ENCODE data around the gene AFAP1.

Gene AFAP1

DNA sequence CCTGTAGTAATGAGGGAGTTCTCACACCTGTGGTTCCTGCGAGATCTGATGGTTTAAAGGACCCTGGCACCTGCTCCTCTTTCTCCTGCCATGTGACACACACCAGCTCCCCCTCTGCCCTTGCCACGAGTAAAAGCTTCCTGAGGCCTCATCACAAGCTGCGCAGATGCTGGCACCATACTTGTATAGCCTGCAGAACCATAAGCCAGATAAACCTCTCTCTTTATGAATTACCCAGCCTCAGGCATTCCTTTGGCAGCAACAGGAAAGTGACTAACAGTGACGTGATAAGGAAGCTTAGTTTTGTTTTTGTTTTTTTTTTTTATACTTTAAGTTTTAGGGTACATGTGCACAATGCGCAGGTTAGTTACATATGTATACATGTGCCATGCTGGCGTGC lies 130.9 kb downstream of the AFAP1 start:
- no peak overlapping the region for H2AFZ ChIP-seq (ENCODE audit: low read length)
- H3K36me3 ChIP-seq (ENCODE audit: insufficient read depth, low read length), result no peaks in the 10 kb centered on the region
- no peak overlapping the region for H3K9ac ChIP-seq (ENCODE audit: low read depth, low read length, poor library complexity, severe bottlenecking)
- no peaks in the 10 kb centered on the region for H3K4me1 ChIP-seq (ENCODE audit: insufficient read depth, low read length, poor library complexity, severe bottlenecking)
- no peaks in the 10 kb centered on the region for H3K9me2 ChIP-seq (replicated peaks; ENCODE audit: low read depth, low read length)
- no peak overlapping the region for H3K4me2 ChIP-seq (ENCODE audit: low read depth, low read length, poor library complexity, severe bottlenecking)
- no peaks in the 10 kb centered on the region; the same call in 1 of the 2 replicates for H3K9me3 ChIP-seq (ENCODE audit: insufficient read depth, low read depth, low read length)
- H3K27me3 ChIP-seq (ENCODE audit: insufficient read depth, low read length, poor library complexity, severe bottlenecking), result no peaks in the 10 kb centered on the region
- no peaks in the 10 kb centered on the region for H3F3A ChIP-seq (ENCODE audit: low read depth)
- no peak overlapping the region for H3K4me3 ChIP-seq (ENCODE audit: low read length, poor library complexity, severe bottlenecking)
- no peak for TF ChIP-seq EZH2phosphoT487 (IDR thresholded peaks at IDR 0.05; ENCODE audit: borderline replicate concordance)
- TF ChIP-seq, protein P1, sequence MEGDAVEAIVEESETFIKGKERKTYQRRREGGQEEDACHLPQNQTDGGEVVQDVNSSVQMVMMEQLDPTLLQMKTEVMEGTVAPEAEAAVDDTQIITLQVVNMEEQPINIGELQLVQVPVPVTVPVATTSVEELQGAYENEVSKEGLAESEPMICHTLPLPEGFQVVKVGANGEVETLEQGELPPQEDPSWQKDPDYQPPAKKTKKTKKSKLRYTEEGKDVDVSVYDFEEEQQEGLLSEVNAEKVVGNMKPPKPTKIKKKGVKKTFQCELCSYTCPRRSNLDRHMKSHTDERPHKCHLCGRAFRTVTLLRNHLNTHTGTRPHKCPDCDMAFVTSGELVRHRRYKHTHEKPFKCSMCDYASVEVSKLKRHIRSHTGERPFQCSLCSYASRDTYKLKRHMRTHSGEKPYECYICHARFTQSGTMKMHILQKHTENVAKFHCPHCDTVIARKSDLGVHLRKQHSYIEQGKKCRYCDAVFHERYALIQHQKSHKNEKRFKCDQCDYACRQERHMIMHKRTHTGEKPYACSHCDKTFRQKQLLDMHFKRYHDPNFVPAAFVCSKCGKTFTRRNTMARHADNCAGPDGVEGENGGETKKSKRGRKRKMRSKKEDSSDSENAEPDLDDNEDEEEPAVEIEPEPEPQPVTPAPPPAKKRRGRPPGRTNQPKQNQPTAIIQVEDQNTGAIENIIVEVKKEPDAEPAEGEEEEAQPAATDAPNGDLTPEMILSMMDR (conservative IDR thresholded peaks at IDR 0.05; ENCODE audit: low read length), result no peak
- H3K79me2 ChIP-seq (ENCODE audit: insufficient read depth, low read length), result no peaks in the 10 kb centered on the region
- no peaks in the 10 kb centered on the region for H4K20me1 ChIP-seq (ENCODE audit: insufficient read depth, low read length, poor library complexity, severe bottlenecking)

GRCh38 chr4:7808181-7808580 lies 131.5 kb downstream of the AFAP1 start:
- H3K9me3 ChIP-seq (ENCODE audit: insufficient read depth, low read depth, low read length), result no peaks in the 10 kb centered on the region; the same call in 1 of the 2 replicates
- H3K79me2 ChIP-seq (ENCODE audit: insufficient read depth, low read length), result no peaks in the 10 kb centered on the region
- no peaks in the 10 kb centered on the region for H4K20me1 ChIP-seq (ENCODE audit: insufficient read depth, low read length, poor library complexity, severe bottlenecking)
- H3F3A ChIP-seq (ENCODE audit: low read depth), result no peaks in the 10 kb centered on the region
- no peaks in the 10 kb centered on the region for H3K4me1 ChIP-seq (ENCODE audit: insufficient read depth, low read length, poor library complexity, severe bottlenecking)
- H3K4me3 ChIP-seq (ENCODE audit: low read length, poor library complexity, severe bottlenecking), result no peak overlapping the region
- H3K9ac ChIP-seq (ENCODE audit: low read depth, low read length, poor library complexity, severe bottlenecking), result no peak overlapping the region
- H3K36me3 ChIP-seq (ENCODE audit: insufficient read depth, low read length), result no peaks in the 10 kb centered on the region
- TF ChIP-seq EZH2phosphoT487 (IDR thresholded peaks at IDR 0.05; ENCODE audit: borderline replicate concordance), result no peak
- TF ChIP-seq, protein P1 (conservative IDR thresholded peaks at IDR 0.05; ENCODE audit: low read length), result no peak
- no peaks in the 10 kb centered on the region for H3K9me2 ChIP-seq (replicated peaks; ENCODE audit: low read depth, low read length)
- H2AFZ ChIP-seq (ENCODE audit: low read length), result no peak overlapping the region
- no peaks in the 10 kb centered on the region for H3K27me3 ChIP-seq (ENCODE audit: insufficient read depth, low read length, poor library complexity, severe bottlenecking)
- no peak overlapping the region for H3K4me2 ChIP-seq (ENCODE audit: low read depth, low read length, poor library complexity, severe bottlenecking)

GRCh38 chr4:7807351-7807921 lies 132.2 kb downstream of the AFAP1 start:
- no peak for TF ChIP-seq EZH2phosphoT487 (IDR thresholded peaks at IDR 0.05; ENCODE audit: borderline replicate concordance)
- TF ChIP-seq, protein P1 (conservative IDR thresholded peaks at IDR 0.05; ENCODE audit: low read length), result no peak

More at GRCh38 chr4:7807351-7807921, 132.2 kb downstream of the AFAP1 start:
- H3K9ac ChIP-seq (ENCODE audit: low read depth, low read length, poor library complexity, severe bottlenecking), result no peak overlapping the region
- H3K27me3 ChIP-seq (ENCODE audit: insufficient read depth, low read length, poor library complexity, severe bottlenecking), result no peaks in the 10 kb centered on the region
- no peaks in the 10 kb centered on the region; the same call in 1 of the 2 replicates for H3K9me3 ChIP-seq (ENCODE audit: insufficient read depth, low read depth, low read length)
- no peak overlapping the region for H3K4me2 ChIP-seq (ENCODE audit: low read depth, low read length, poor library complexity, severe bottlenecking)
- no peak overlapping the region for H3K4me3 ChIP-seq (ENCODE audit: low read length, poor library complexity, severe bottlenecking)
- no peaks in the 10 kb centered on the region for H3K9me2 ChIP-seq (replicated peaks; ENCODE audit: low read depth, low read length)
- no peaks in the 10 kb centered on the region for H3K4me1 ChIP-seq (ENCODE audit: insufficient read depth, low read length, poor library complexity, severe bottlenecking)
- no peaks in the 10 kb centered on the region for H3K79me2 ChIP-seq (ENCODE audit: insufficient read depth, low read length)
- H3K36me3 ChIP-seq (ENCODE audit: insufficient read depth, low read length), result no peaks in the 10 kb centered on the region
- H4K20me1 ChIP-seq (ENCODE audit: insufficient read depth, low read length, poor library complexity, severe bottlenecking), result no peaks in the 10 kb centered on the region
- H2AFZ ChIP-seq (ENCODE audit: low read length), result no peak overlapping the region
- no peaks in the 10 kb centered on the region for H3F3A ChIP-seq (ENCODE audit: low read depth)

Measured in Loucy (cell line).